Activated CD8-positive, alpha-beta memory T cell treated with anti-CD3 and anti-CD28 coated beads for 24 hours (primary cell): ENCODE measurements around the gene ARL5A.
"Not testable (repeated sequence)": the region's sequence is repeated elsewhere in the genome, so short reads cannot be mapped to it uniquely, and the experiment has no call there.

ENCODE experiments used
- DNase-seq: peaks from one replicate; pipeline ENCODE4 v3.0.0-alpha.2; 2020

ARL5A gene

GRCh38 chr2:151794422-151794821 is 33.8 kb downstream of the ARL5A start:
- not testable (repeated sequence) for DNase-seq

GRCh38 chr2:151793123-151793522 is 35.1 kb downstream of the ARL5A start:
- no peak for DNase-seq

- DNase-seq: no peak
These were observed 35.6 kb downstream of the ARL5A start for GRCh38 chr2:151792589-151792988.

GRCh38 chr2:151791545-151791944 is 36.7 kb downstream of the ARL5A start:
- DNase-seq: no peak

GRCh38 chr2:151790689-151791088 is 37.5 kb downstream of the ARL5A start:
- no peak for DNase-seq

- DNase-seq: no peak
These were observed 39.0 kb downstream of the ARL5A start for GRCh38 chr2:151789055-151789834.

- no peak for DNase-seq
These were observed 41.7 kb downstream of the ARL5A start for GRCh38 chr2:151786483-151786882.

- no peak for DNase-seq
These were observed 42.1 kb downstream of the ARL5A start for GRCh38 chr2:151786077-151786476.

GRCh38 chr2:151783133-151783520 is 45.1 kb downstream of the ARL5A start:
- no peak for DNase-seq

- no peak for DNase-seq
These were observed 45.7 kb downstream of the ARL5A start for GRCh38 chr2:151782378-151783132.

- no peak for DNase-seq
These were observed 46.6 kb downstream of the ARL5A start for GRCh38 chr2:151781642-151782041.

- DNase-seq: no peak
These were observed 47.3 kb downstream of the ARL5A start for GRCh38 chr2:151780938-151781337.

GRCh38 chr2:151777935-151778334 is 50.3 kb downstream of the ARL5A start:
- DNase-seq: no peak

GRCh38 chr2:151777487-151777886 is 50.7 kb downstream of the ARL5A start:
- DNase-seq: no peak

- DNase-seq: no peak
These were observed 51.9 kb downstream of the ARL5A start for GRCh38 chr2:151776367-151776766.

GRCh38 chr2:151775057-151775740 is 53.0 kb downstream of the ARL5A start:
- no peak for DNase-seq

- no peak for DNase-seq
These were observed 53.7 kb downstream of the ARL5A start for GRCh38 chr2:151774506-151774905.

GRCh38 chr2:151771599-151772358 is 56.4 kb downstream of the ARL5A start:
- DNase-seq: no peak

GRCh38 chr2:151770995-151771394 is 57.2 kb downstream of the ARL5A start:
- no peak for DNase-seq

- no peak for DNase-seq
These were observed 58.6 kb downstream of the ARL5A start for GRCh38 chr2:151769606-151770005.

GRCh38 chr2:151767536-151767935 is 60.7 kb downstream of the ARL5A start:
- no peak for DNase-seq

GRCh38 chr2:151766437-151767153 is 61.6 kb downstream of the ARL5A start:
- DNase-seq: no peak
